Mucosa of descending colon (tissue), 3 donors: ENCODE results near the gene TMEM135. TPM values are rescaled to one million over a fixed set of nuclear protein-coding genes. Genes with fewer than 3 reads are reported as not detected.
"Not testable (repeated sequence)": the region's sequence is repeated elsewhere in the genome, so short reads cannot be mapped to it uniquely, and the experiment has no call there.

Experiments
- ATAC-seq: fragments of 200-7000 bp; cut with Tn5 transposase; one replicate; pipeline ENCODE4 v1.9.1; 2020; ENCODE audit warnings: mild to moderate bottlenecking, moderate library complexity
- DNase-seq, 3 donors: peaks; one replicate each; pipeline ENCODE4 v3.0.0-alpha.2; 2020
- H3K36me3 ChIP-seq: fragments of 200-600 bp; one replicate; pipeline ENCODE4 v1.8.0; 2021; ENCODE audit warnings: low read depth, mild to moderate bottlenecking
- H3K4me1 ChIP-seq: fragments of 200-600 bp; one replicate; pipeline ENCODE4 v1.8.0; 2021; ENCODE audit warnings: low read depth, mild to moderate bottlenecking
- H3K4me3 ChIP-seq: fragments of 200-600 bp; one replicate; pipeline ENCODE4 v1.8.0; 2021; ENCODE audit warnings: mild to moderate bottlenecking
- H3K9me3 ChIP-seq: fragments of 200-600 bp; one replicate; pipeline ENCODE4 v1.8.0; 2021; ENCODE audit warnings: mild to moderate bottlenecking
- intact Hi-C, 2 donors: fragments of 100-400 bp; cut with DNase I in 1 of 2; cut with micrococcal nuclease in 1 of 2; formaldehyde crosslinking; loops; one replicate each; pipeline versions ENCODE4 v1.11.0 to v1.11.1; 2022; cut with DNase I, micrococcal nuclease
- total RNA-seq, 3 donors: library from RNA; stranded (reverse); fragmentation: NEBNext Ultra II Directional in 2 of 3; extraction: Animal tissue kit (Norgen Biotek cat#: 25700) in 2 of 3; gene quantifications; one replicate each; pipeline versions ENCODE4 v1.2.1 to v1.2.4, GENCODE V29; 2021 to 2023
- TF ChIP-seq, protein P1 (sequence below): fragments of 200-600 bp; IDR thresholded peaks from one replicate; pipeline ENCODE4 v1.8.0; 2022; ENCODE audit warnings: antibody characterized with exemption, mild to moderate bottlenecking
- donor health status: DM: no; HTN: no; CAD: no; lungs with moderate emphysema.
- donor health status: DM: no; HTN: no; CAD: no.
- donor health status: DM: no; HTN: yes; CAD: no.

TMEM135 gene
- total RNA-seq, 3 donors from 2014 or later = 32.8 to 37.6 (median 37.0) TPM

DNA sequence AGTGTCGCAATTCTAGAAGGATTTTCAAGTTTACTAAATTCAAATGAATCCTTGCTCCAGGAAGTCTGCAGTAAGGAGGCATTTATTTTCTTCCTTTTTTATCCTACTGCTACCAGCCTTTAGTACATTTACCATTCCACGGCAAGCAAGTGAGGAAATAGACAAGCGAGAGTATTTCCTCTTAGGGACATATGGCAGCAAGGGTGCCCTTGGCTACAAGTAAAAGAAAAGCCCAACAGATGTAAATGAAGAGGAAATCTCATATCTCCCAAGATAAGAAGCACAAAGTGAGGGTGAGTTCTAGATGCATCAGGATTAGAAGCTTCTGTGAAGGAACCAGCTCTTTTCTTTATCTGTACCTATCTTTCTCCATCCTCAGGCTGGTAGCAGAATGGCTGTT lies 44.7 kb upstream of the TMEM135 start:
- Histone ChIP-seq H3K4me1 (no peaks in the 10 kb centered on the region), H3K4me3 (no peak overlapping the region), H3K9me3 (no peaks in the 10 kb centered on the region), H3K36me3 (no peaks in the 10 kb centered on the region)
- intact Hi-C loops = no loop called here
- TF ChIP-seq, protein P1, sequence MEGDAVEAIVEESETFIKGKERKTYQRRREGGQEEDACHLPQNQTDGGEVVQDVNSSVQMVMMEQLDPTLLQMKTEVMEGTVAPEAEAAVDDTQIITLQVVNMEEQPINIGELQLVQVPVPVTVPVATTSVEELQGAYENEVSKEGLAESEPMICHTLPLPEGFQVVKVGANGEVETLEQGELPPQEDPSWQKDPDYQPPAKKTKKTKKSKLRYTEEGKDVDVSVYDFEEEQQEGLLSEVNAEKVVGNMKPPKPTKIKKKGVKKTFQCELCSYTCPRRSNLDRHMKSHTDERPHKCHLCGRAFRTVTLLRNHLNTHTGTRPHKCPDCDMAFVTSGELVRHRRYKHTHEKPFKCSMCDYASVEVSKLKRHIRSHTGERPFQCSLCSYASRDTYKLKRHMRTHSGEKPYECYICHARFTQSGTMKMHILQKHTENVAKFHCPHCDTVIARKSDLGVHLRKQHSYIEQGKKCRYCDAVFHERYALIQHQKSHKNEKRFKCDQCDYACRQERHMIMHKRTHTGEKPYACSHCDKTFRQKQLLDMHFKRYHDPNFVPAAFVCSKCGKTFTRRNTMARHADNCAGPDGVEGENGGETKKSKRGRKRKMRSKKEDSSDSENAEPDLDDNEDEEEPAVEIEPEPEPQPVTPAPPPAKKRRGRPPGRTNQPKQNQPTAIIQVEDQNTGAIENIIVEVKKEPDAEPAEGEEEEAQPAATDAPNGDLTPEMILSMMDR = no peak
- ATAC-seq (no peak), DNase-seq (no peak)

GRCh38 chr11:86996953-86997570 lies 40.7 kb upstream of the TMEM135 start:
- H3K9me3 ChIP-seq = no peaks in the 10 kb centered on the region
- intact Hi-C loops = no loop called here
- no peak overlapping the region for H3K4me3 ChIP-seq
- H3K4me1 ChIP-seq = no peaks in the 10 kb centered on the region
- TF ChIP-seq, protein P1 = no peak
- DNase-seq (no peak), ATAC-seq (no peak)
- H3K36me3 ChIP-seq = no peaks in the 10 kb centered on the region

DNA sequence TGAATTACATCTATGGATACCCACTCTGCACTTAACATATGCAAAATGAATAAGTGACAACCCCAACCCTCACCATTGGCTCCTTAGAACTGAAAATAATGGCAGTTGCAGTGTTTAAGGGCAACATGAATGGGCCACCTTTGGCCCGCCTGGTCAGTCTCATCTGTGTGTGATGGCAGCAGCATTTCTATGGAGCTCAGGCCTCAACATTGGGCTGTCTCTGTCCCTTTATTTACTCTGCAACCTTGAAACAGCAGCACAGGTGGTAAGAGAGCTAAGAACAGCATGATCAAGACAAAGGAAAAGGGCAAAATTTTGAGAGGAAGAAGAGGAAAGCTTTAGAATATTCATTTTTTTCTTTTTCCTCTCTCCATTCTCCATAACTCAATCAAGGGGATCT lies 38.3 kb upstream of the TMEM135 start:
- TF ChIP-seq, protein P1 = no peak
- no peak overlapping the region for H3K4me3 ChIP-seq
- H3K9me3 ChIP-seq = no peaks in the 10 kb centered on the region
- no peaks in the 10 kb centered on the region for H3K36me3 ChIP-seq
- ATAC-seq (no peak), DNase-seq (no peak)
- H3K4me1 ChIP-seq = no peaks in the 10 kb centered on the region
- intact Hi-C loops = no loop called here

- peak; percentile 28 for ATAC-seq
- Histone ChIP-seq H3K4me3 (no peak overlapping the region), H3K4me1 (peaks cover under 1% of the 10 kb centered on the region), H3K9me3 (no peaks in the 10 kb centered on the region), H3K36me3 (no peaks in the 10 kb centered on the region)
- TF ChIP-seq, protein P1 = no peak
- no peak for DNase-seq
- intact Hi-C loops = no loop called here
These were observed 37.6 kb upstream of the TMEM135 start for GRCh38 chr11:86999859-87000753.

GRCh38 chr11:87002918-87003317 lies 34.8 kb upstream of the TMEM135 start:
- H3K4me1 ChIP-seq = peaks cover 5% of the 10 kb centered on the region
- intact Hi-C loops = no loop called here
- H3K4me3 ChIP-seq = no peak overlapping the region
- DNase-seq (no peak), ATAC-seq (no peak)
- no peaks in the 10 kb centered on the region for H3K9me3 ChIP-seq
- TF ChIP-seq, protein P1 = no peak
- H3K36me3 ChIP-seq = no peaks in the 10 kb centered on the region

GRCh38 chr11:87004281-87004680 lies 33.5 kb upstream of the TMEM135 start:
- H3K4me1 ChIP-seq, H3K4me3 ChIP-seq, H3K9me3 ChIP-seq, H3K36me3 ChIP-seq, ATAC-seq, DNase-seq, intact Hi-C loops: not testable (repeated sequence)
